Gastrocnemius medialis (tissue), 4 donors: ENCODE measurements around the gene ZNF724. TPM values are rescaled to one million over a fixed set of nuclear protein-coding genes. Genes with fewer than 3 reads are reported as not detected.

ENCODE experiments used
- ATAC-seq, 2 donors: fragments of 150-250 bp; one replicate each; pipeline ENCODE4 v1.9.1; 2016
- DNase-seq, 2 donors: peaks; one replicate each; pipeline ENCODE4 v3.0.0-alpha.2; 2019
- H3K27ac ChIP-seq, 4 donors: fragments of 200-600 bp; sonication (generic); 1 replicate in 1 of 4; 2 replicates in 3 of 4; pipeline ENCODE4 v1.5.1; 2016 to 2018; ENCODE audit warnings: mild to moderate bottlenecking in 2 of 4, moderate library complexity in 1 of 4
- H3K27me3 ChIP-seq, 3 donors: fragments of 200-600 bp; sonication (generic) in 2 of 3; 1 replicate in 1 of 3; 2 replicates in 2 of 3; pipeline versions ENCODE4 v1.5.1 to v1.6.0; 2016 to 2019; ENCODE audit warnings: mild to moderate bottlenecking in 1 of 3, moderate library complexity in 1 of 3
- H3K36me3 ChIP-seq, 2 donors: fragments of 200-600 bp; sonication (generic) in 1 of 2; one replicate each; pipeline ENCODE4 v1.5.1; 2017 to 2018
- H3K4me1 ChIP-seq, 2 donors: fragments of 200-600 bp; sonication (generic) in 1 of 2; one replicate each; pipeline ENCODE4 v1.5.1; 2016 to 2017; ENCODE audit warnings: mild to moderate bottlenecking in 2 of 2
- H3K4me3 ChIP-seq, 4 donors: fragments of 200-600 bp; sonication (generic) in 3 of 4; 1 replicate in 1 of 4; 2 replicates in 3 of 4; pipeline ENCODE4 v1.5.1; 2016 to 2019; ENCODE audit warnings: mild to moderate bottlenecking in 2 of 4
- H3K9me3 ChIP-seq, 3 donors: fragments of 200-600 bp; sonication (generic) in 2 of 3; 1 replicate in 1 of 3; 2 replicates in 2 of 3; pipeline ENCODE4 v1.5.1; 2016 to 2019
- POLR2A ChIP-seq, 2 donors: fragments of 450-650 bp; IDR thresholded peaks; one replicate each; pipeline ENCODE4 v1.6.1; 2017; ENCODE audit warnings: antibody characterized with exemption in 2 of 2, mild to moderate bottlenecking in 2 of 2, moderate library complexity in 2 of 2
- in situ Hi-C, 4 donors: fragments of 200-750 bp; cut with MboI; loops; one replicate each; pipeline versions ENCODE4 v1.15.0 to v1.8.0; 2017; ENCODE audit warnings: low sequenced_read_pairs in 4 of 4
- intact Hi-C: fragments of 100-400 bp; cut with DNase I; formaldehyde crosslinking; loops from one replicate; pipeline ENCODE4 v1.15.1; 2023; ENCODE audit warnings: low total_unique reads
- total RNA-seq, 4 donors: library from RNA; depleted of rRNA; stranded (reverse); fragments of >200 nt; gene quantifications; one replicate each; pipeline versions ENCODE4 v1.1.0 to v1.2.3, GENCODE V29; 2016
- TF ChIP-seq, protein P1 (sequence below), 5 experiments: fragments of 450-650 bp in 3 of 5; fragments of 200-600 bp in 2 of 5; sonication (generic) in 2 of 5; IDR thresholded peaks in 4 of 5; conservative IDR thresholded peaks in 1 of 5; 1 replicate in 4 of 5; 2 replicates in 1 of 5; pipeline ENCODE4 v1.5.1; 2016 to 2019; ENCODE audit warnings: antibody characterized with exemption in 5 of 5, mild to moderate bottlenecking in 3 of 5, moderate library complexity in 3 of 5

The ZNF724 gene
- total RNA-seq, 4 donors from 2014 or later: 0.20 to 0.62 (median 0.46) TPM; not detected in 1

DNA sequence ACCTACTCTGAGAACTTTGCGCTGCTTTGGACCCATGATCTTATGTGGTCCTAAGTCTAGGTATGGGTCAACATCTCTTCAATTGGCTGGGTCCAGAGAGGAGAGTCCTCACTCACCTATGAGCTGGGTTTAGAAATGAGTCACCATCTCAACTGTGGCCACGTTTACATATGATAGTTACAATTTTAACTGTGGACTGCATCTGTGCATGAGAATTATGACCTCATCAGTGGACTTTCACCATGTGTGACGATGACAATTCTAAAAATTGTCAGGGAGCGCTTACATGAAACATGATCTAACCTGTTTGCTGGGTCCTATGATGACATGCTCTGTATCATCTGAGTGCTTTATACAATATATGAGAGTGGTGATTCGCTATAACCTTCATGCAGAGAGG lies 12.7 kb upstream of the ZNF724 start:
- Histone ChIP-seq H3K4me1 (no peaks in the 10 kb centered on the region), H3K4me3 (no peak overlapping the region), H3K27ac (no peak overlapping the region), H3K27me3 (no peaks in the 10 kb centered on the region), H3K9me3 (no peaks in the 10 kb centered on the region), H3K36me3 (peaks cover 0 to 32% of the 10 kb centered on the region in 2 donors)
- ATAC-seq (no peak), DNase-seq (no peak)
- intact Hi-C loops: no loop called here
- in situ Hi-C loops: loop anchor here in 1 of 4 donors (25.0 kb wide), 1 partner anchor 124 kb away; the partner anchor contains the start of gene ZNF91
- TF ChIP-seq, protein P1, sequence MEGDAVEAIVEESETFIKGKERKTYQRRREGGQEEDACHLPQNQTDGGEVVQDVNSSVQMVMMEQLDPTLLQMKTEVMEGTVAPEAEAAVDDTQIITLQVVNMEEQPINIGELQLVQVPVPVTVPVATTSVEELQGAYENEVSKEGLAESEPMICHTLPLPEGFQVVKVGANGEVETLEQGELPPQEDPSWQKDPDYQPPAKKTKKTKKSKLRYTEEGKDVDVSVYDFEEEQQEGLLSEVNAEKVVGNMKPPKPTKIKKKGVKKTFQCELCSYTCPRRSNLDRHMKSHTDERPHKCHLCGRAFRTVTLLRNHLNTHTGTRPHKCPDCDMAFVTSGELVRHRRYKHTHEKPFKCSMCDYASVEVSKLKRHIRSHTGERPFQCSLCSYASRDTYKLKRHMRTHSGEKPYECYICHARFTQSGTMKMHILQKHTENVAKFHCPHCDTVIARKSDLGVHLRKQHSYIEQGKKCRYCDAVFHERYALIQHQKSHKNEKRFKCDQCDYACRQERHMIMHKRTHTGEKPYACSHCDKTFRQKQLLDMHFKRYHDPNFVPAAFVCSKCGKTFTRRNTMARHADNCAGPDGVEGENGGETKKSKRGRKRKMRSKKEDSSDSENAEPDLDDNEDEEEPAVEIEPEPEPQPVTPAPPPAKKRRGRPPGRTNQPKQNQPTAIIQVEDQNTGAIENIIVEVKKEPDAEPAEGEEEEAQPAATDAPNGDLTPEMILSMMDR (IDR thresholded peaks at IDR 0.05 in 4 of 5, conservative IDR thresholded peaks at IDR 0.05 in 1 of 5): no peak
- no peak for TF ChIP-seq POLR2A (IDR thresholded peaks at IDR 0.05)

DNA sequence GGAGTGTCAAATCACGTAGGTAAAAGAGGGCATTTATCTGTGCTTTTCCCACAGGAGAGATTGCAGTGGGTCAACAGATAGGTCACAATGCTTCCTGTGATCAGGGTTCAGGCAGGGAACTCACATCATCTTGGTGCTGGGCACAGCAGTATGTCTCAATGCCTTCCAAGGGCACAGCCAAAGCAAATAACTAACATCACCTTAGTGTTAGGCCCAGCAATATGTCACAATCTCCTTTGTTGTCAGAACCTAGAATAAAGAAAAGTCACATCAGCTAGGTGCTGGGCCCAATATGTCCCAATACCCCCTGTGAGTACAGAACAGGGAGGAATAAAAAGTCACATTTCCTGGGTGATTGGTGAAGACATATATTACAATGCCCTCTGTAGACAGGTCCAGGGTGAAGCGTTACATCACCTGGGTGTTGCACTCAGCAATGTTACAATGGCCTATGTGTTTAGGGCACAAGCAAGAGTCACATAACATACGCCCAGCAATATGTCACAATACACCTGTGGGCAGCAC lies 11.4 kb upstream of the ZNF724 start:
- in situ Hi-C loops (loop anchor here in 1 of 4 donors (25.0 kb wide), 1 partner anchor 126 kb away; the partner anchor contains the start of gene ZNF91), intact Hi-C loops (no loop called here)
- TF ChIP-seq, protein P1 (IDR thresholded peaks at IDR 0.05 in 4 of 5, conservative IDR thresholded peaks at IDR 0.05 in 1 of 5): no peak
- no peak for TF ChIP-seq POLR2A (IDR thresholded peaks at IDR 0.05)
- Histone ChIP-seq H3K9me3 (no peaks in the 10 kb centered on the region), H3K4me1 (no peaks in the 10 kb centered on the region), H3K27me3 (no peaks in the 10 kb centered on the region), H3K36me3 (peaks cover 0 to 18% of the 10 kb centered on the region in 2 donors), H3K4me3 (no peak overlapping the region), H3K27ac (no peak overlapping the region)
- ATAC-seq (no peak), DNase-seq (no peak)

DNA sequence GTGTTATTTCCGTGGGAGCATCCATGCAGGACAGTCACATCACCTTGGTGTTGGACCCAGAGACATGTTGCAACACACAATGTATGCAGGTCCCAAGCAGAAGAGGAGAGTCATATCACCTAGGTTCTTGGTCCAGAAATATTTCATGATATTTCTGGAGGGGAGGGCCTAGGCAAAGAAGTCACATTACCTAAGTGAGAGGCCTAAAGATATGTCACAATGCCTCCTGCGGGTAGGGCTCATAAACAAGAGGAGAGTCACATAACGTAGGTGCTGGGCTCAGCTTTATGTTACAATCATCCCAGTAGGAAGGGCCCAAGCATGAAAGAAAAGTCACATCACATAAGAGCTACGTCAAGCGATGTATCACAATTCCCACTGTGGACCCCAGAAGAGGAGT lies 10.8 kb upstream of the ZNF724 start:
- Histone ChIP-seq H3K27ac (no peak overlapping the region), H3K4me3 (no peak overlapping the region), H3K27me3 (no peaks in the 10 kb centered on the region), H3K9me3 (no peaks in the 10 kb centered on the region), H3K4me1 (no peaks in the 10 kb centered on the region), H3K36me3 (peaks cover 0 to 18% of the 10 kb centered on the region in 2 donors)
- ATAC-seq (no peak), DNase-seq (no peak)
- TF ChIP-seq POLR2A (IDR thresholded peaks at IDR 0.05): no peak
- TF ChIP-seq, protein P1 (IDR thresholded peaks at IDR 0.05 in 4 of 5, conservative IDR thresholded peaks at IDR 0.05 in 1 of 5): no peak
- in situ Hi-C loops (loop anchor here in 1 of 4 donors (25.0 kb wide), 1 partner anchor 126 kb away; the partner anchor contains the start of gene ZNF91), intact Hi-C loops (no loop called here)

DNA sequence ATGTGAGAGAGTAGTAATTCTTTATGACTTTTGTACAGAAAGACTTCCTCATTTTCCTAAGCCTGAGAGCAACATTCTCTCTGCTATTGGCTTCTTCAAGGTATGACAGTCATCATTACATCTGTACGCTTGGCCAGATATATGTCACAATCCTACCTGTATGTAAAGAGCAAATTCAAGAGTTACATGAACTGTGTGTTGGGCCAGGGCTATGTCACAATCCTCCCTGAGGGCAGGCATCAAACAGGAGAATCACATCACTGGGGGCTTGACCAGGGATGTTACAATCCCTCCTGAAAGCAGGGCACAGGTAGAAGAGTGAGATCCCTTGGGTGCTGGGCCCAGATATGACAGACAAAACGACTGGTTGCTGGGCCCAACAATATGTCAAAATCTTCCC lies 9.8 kb upstream of the ZNF724 start:
- H3K9me3 ChIP-seq: no peaks in the 10 kb centered on the region
- DNase-seq (no peak), ATAC-seq (no peak)
- H3K4me3 ChIP-seq: no peak overlapping the region
- TF ChIP-seq, protein P1 (IDR thresholded peaks at IDR 0.05 in 4 of 5, conservative IDR thresholded peaks at IDR 0.05 in 1 of 5): no peak
- TF ChIP-seq POLR2A (IDR thresholded peaks at IDR 0.05): no peak
- no peak overlapping the region for H3K27ac ChIP-seq
- intact Hi-C loops (no loop called here), in situ Hi-C loops (loop anchor here in 1 of 4 donors (25.0 kb wide), 1 partner anchor 127 kb away; the partner anchor contains the start of gene ZNF91)
- no peaks in the 10 kb centered on the region for H3K4me1 ChIP-seq
- H3K27me3 ChIP-seq: no peaks in the 10 kb centered on the region
- peaks cover 0 to 18% of the 10 kb centered on the region in 2 donors for H3K36me3 ChIP-seq
